ENCODE measurements around the gene BCORL1.

Gene BCORL1

GRCh38 chrX:130094696-130095095, 112.3 kb downstream of the BCORL1 start:
- no peak for DNase-seq (ENCODE audit: low spot score)

- DNase-seq (ENCODE audit: low spot score), result no peak
Measured at GRCh38 chrX:130095249-130096030, 113.0 kb downstream of the BCORL1 start.

- DNase-seq (ENCODE audit: low spot score), result no peak
Measured at GRCh38 chrX:130097507-130098209, 115.2 kb downstream of the BCORL1 start.

- DNase-seq (ENCODE audit: low spot score), result no peak
Measured at GRCh38 chrX:130098210-130098552, 115.7 kb downstream of the BCORL1 start.

- DNase-seq (ENCODE audit: low spot score), result peak; percentile 66
Measured at GRCh38 chrX:130100180-130100579, 117.7 kb downstream of the BCORL1 start.

GRCh38 chrX:130103605-130104004, 121.2 kb downstream of the BCORL1 start:
- DNase-seq (ENCODE audit: low spot score), result no peak

- DNase-seq (ENCODE audit: low spot score), result no peak
Measured at GRCh38 chrX:130105244-130105643, 122.8 kb downstream of the BCORL1 start.

- no peak for DNase-seq (ENCODE audit: low spot score)
Measured at GRCh38 chrX:130106071-130106470, 123.6 kb downstream of the BCORL1 start.

Data from hepatic stellate cell (primary cell).